Neutrophil (primary cell): ENCODE measurements around the gene IGSF8.

Experiments used
- H3K27ac ChIP-seq: fragments of 200-600 bp; sonication (generic); 2 replicates; pipeline ENCODE4 v1.5.1; 2016; ENCODE audit warnings: mild to moderate bottlenecking, moderate library complexity
- H3K27me3 ChIP-seq: fragments of 200-600 bp; sonication (generic); 2 replicates; pipeline ENCODE4 v1.6.0; 2016; ENCODE audit warnings: mild to moderate bottlenecking
- H3K36me3 ChIP-seq: fragments of 200-600 bp; sonication (generic); 2 replicates; pipeline ENCODE4 v1.5.1; 2017
- H3K4me1 ChIP-seq, 2 experiments: fragments of 200-600 bp in 1 of 2; sonication (generic) in 1 of 2; 1 replicate in 1 of 2; 2 replicates in 1 of 2; pipeline versions ENCODE4 v1.5.1 to v1.6.1; 2013 to 2016; ENCODE audit warnings: low read depth in 1 of 2, low read length in 1 of 2, mild to moderate bottlenecking in 1 of 2, moderate library complexity in 1 of 2; ENCODE audit not compliant: control insufficient read depth in 1 of 2, insufficient read depth in 1 of 2
- H3K4me3 ChIP-seq, 2 experiments: fragments of 200-600 bp in 1 of 2; sonication (generic) in 1 of 2; 1 replicate in 1 of 2; 2 replicates in 1 of 2; pipeline ENCODE4 v1.5.1; 2013 to 2016; ENCODE audit warnings: low read depth in 1 of 2, low read length in 1 of 2, mild to moderate bottlenecking in 1 of 2, moderate library complexity in 1 of 2
- H3K9me3 ChIP-seq: fragments of 200-600 bp; sonication (generic); 2 replicates; pipeline ENCODE4 v1.5.1; 2016
- CTCF ChIP-seq: fragments of 200-600 bp; sonication (generic); IDR thresholded peaks from 2 replicates; pipeline ENCODE4 v1.5.1; 2016; ENCODE audit warnings: antibody characterized with exemption

The IGSF8 gene

GRCh38 chr1:160066829-160067745 is 31.3 kb downstream of the IGSF8 start:
- Histone ChIP-seq H3K4me1 (peaks cover 0 to 9% of the 10 kb centered on the region in 2 experiments), H3K4me3 (no peak overlapping the region), H3K36me3 (no peaks in the 10 kb centered on the region), H3K27me3 (peaks cover 68% of the 10 kb centered on the region), H3K9me3 (no peaks in the 10 kb centered on the region), H3K27ac (no peak overlapping the region)
- no peak for TF ChIP-seq CTCF

GRCh38 chr1:160064746-160065145 is 33.7 kb downstream of the IGSF8 start:
- Histone ChIP-seq H3K4me3 (no peak overlapping the region), H3K27ac (no peak overlapping the region), H3K4me1 (no peaks in the 10 kb centered on the region), H3K9me3 (no peaks in the 10 kb centered on the region), H3K36me3 (no peaks in the 10 kb centered on the region), H3K27me3 (peaks cover 45% of the 10 kb centered on the region)
- no peak for TF ChIP-seq CTCF

- no peak for TF ChIP-seq CTCF
- H3K27ac ChIP-seq: no peak overlapping the region
- peaks cover 39% of the 10 kb centered on the region for H3K27me3 ChIP-seq
Measured at GRCh38 chr1:160064164-160064563, 34.3 kb downstream of the IGSF8 start.

GRCh38 chr1:160063176-160063575 is 35.2 kb downstream of the IGSF8 start:
- peaks cover 30% of the 10 kb centered on the region for H3K27me3 ChIP-seq
- H3K4me1 ChIP-seq: no peaks in the 10 kb centered on the region
- no peak for TF ChIP-seq CTCF
- no peak overlapping the region for H3K27ac ChIP-seq
- no peak overlapping the region for H3K4me3 ChIP-seq
- no peaks in the 10 kb centered on the region for H3K36me3 ChIP-seq
- H3K9me3 ChIP-seq: no peaks in the 10 kb centered on the region

More at GRCh38 chr1:160064164-160064563, 34.3 kb downstream of the IGSF8 start:
- Histone ChIP-seq H3K4me3 (no peak overlapping the region), H3K9me3 (no peaks in the 10 kb centered on the region), H3K4me1 (no peaks in the 10 kb centered on the region), H3K36me3 (no peaks in the 10 kb centered on the region)

- Histone ChIP-seq H3K4me1 (no peaks in the 10 kb centered on the region), H3K4me3 (no peak overlapping the region), H3K36me3 (no peaks in the 10 kb centered on the region), H3K27me3 (peaks cover 30% of the 10 kb centered on the region), H3K9me3 (no peaks in the 10 kb centered on the region), H3K27ac (no peak overlapping the region)
- TF ChIP-seq CTCF: no peak
Measured at GRCh38 chr1:160062230-160062532, 36.2 kb downstream of the IGSF8 start.
